GM12878 (cell line): ENCODE results near the gene LIMK1. TPM values are rescaled to one million over a fixed set of nuclear protein-coding genes. Genes with fewer than 3 reads are reported as not detected.

Experiments
- ATAC-seq: fragments of 200-7000 bp; cut with Tn5 transposase; 3 replicates; pipeline ENCODE4 v1.9.1; 2020; ENCODE audit warnings: mild to moderate bottlenecking, moderate library complexity
- BruUV-seq: library from RNA; stranded (reverse); fragments of 400-500 nt; replicated peaks from 2 replicates; lab custom pipeline; 2021; lab: Mats Ljungman, UMichigan
- CTCF ChIA-PET: fragments of 300-600 bp; sonication (Branson Sonifier 250); formaldehyde crosslinking; extraction: SDS; loops from one replicate; lab custom pipeline; 2021; ENCODE audit warnings: inconsistent platforms; lab: Yijun Ruan, JAX
- POLR2A ChIA-PET: fragments of 350-600 bp; formaldehyde crosslinking; extraction: SDS; loops from one replicate; lab custom pipeline; 2021; ENCODE audit warnings: inconsistent platforms; lab: Charles Lee
- RAD21 ChIA-PET: fragments of 300-600 bp; sonication (Branson Sonifier 250); formaldehyde crosslinking; loops from one replicate; lab custom pipeline; 2023; ENCODE audit warnings: antibody characterized with exemption; ENCODE audit not compliant: unreplicated experiment; lab: Charles Lee
- SMC1A ChIA-PET: fragments of 300-600 bp; sonication (Branson Sonifier 250); formaldehyde crosslinking; loops from one replicate; lab custom pipeline; 2023; ENCODE audit not compliant: unreplicated experiment, uncharacterized antibody; lab: Charles Lee
- DNase-seq: peaks from one replicate; pipeline ENCODE4 v3.0.0-alpha.2; 2011; ENCODE audit warnings: low read depth, low spot score
- FAIRE-seq: peaks from 3 replicates; lab custom pipeline; 2011; peaks lifted over from hg19 to GRCh38; lab: Jason Lieb, UNC
- H2AFZ ChIP-seq: 2 replicates; pipeline ENCODE4 v1.6.0; 2011; ENCODE audit warnings: low read depth, low read length, control low read depth; ENCODE audit not compliant: control insufficient read depth
- H3K27ac ChIP-seq: 2 replicates; pipeline ENCODE4 v1.5.1; 2011; ENCODE audit warnings: control low read depth; ENCODE audit not compliant: control insufficient read depth, insufficient read depth
- H3K27me3 ChIP-seq, 2 experiments: replicated peaks in 1 of 2; 2 replicates each; pipeline versions ENCODE4 v1.6.0 to v1.6.1; 2011; ENCODE audit warnings: low read length in 1 of 2; ENCODE audit not compliant: control insufficient read depth in 2 of 2, insufficient read depth in 2 of 2
- H3K36me3 ChIP-seq, 2 experiments: 2 replicates each; pipeline ENCODE4 v1.5.1; 2011; ENCODE audit warnings: low read length in 1 of 2; ENCODE audit not compliant: control insufficient read depth in 2 of 2, insufficient read depth in 2 of 2
- H3K4me1 ChIP-seq: 2 replicates; pipeline ENCODE4 v1.6.1; 2011; ENCODE audit warnings: mild to moderate bottlenecking, low read length, moderate library complexity, mixed read lengths; ENCODE audit not compliant: control insufficient read depth, insufficient read depth
- H3K4me2 ChIP-seq: 2 replicates; pipeline ENCODE4 v1.6.0; 2011; ENCODE audit warnings: control low read depth; ENCODE audit not compliant: control insufficient read depth, insufficient read depth
- H3K4me3 ChIP-seq: fragments of 200-600 bp; sonication (generic); 2 replicates; pipeline ENCODE4 v1.5.1; 2016
- H3K79me2 ChIP-seq: 2 replicates; pipeline ENCODE4 v1.6.0; 2011; ENCODE audit warnings: low read length; ENCODE audit not compliant: control insufficient read depth, insufficient read depth
- H3K9ac ChIP-seq: 2 replicates; pipeline ENCODE4 v1.8.0; 2011; ENCODE audit warnings: low read length, control low read depth, mixed read lengths; ENCODE audit not compliant: control insufficient read depth, insufficient read depth
- H3K9me3 ChIP-seq: replicated peaks from 3 replicates; pipeline ENCODE4 v1.5.1; 2011; ENCODE audit warnings: mild to moderate bottlenecking, low read length; ENCODE audit not compliant: control insufficient read depth, insufficient read depth
- H4K20me1 ChIP-seq: 2 replicates; pipeline ENCODE4 v1.6.0; 2011; ENCODE audit not compliant: control insufficient read depth, insufficient read depth
- FOS ChIP-seq: IDR thresholded peaks from 3 replicates; pipeline ENCODE4 v1.6.1; 2011; ENCODE audit warnings: borderline replicate concordance; ENCODE audit not compliant: insufficient read length; ENCODE audit errors: extremely low read depth
- GABPA ChIP-seq: IDR thresholded peaks from 2 replicates; pipeline ENCODE4 v1.6.1; 2014; ENCODE audit warnings: antibody characterized with exemption, low read depth, mild to moderate bottlenecking, inconsistent platforms
- GATAD2B ChIP-seq: fragments of 450-650 bp; conservative IDR thresholded peaks from 2 replicates; pipeline ENCODE4 v1.6.1; 2017; ENCODE audit warnings: low read depth, mild to moderate bottlenecking, moderate library complexity
- NKRF ChIP-seq: fragments of 450-650 bp; conservative IDR thresholded peaks from 2 replicates; pipeline ENCODE4 v1.6.1; 2017; ENCODE audit warnings: mild to moderate bottlenecking, moderate library complexity
- RELA ChIP-seq: fragments of 450-650 bp; IDR thresholded peaks from 2 replicates; pipeline ENCODE4 v1.8.0; 2014; ENCODE audit warnings: borderline replicate concordance; ENCODE audit not compliant: partially characterized antibody
- ZBED1 ChIP-seq: IDR thresholded peaks from 2 replicates; pipeline ENCODE4 v1.6.1; 2016; ENCODE audit warnings: borderline replicate concordance
- WGBS: methylation state at CpG from one replicate; pipeline ENCODE4 v1.1.6; 2016; ENCODE audit warnings: low lambda C conversion rate; ENCODE audit not compliant: insufficient replicate concordance, insufficient coverage; ENCODE audit errors: missing lambda C conversion rate; 5-methylcytosine and 5-hydroxymethylcytosine counted together
- in situ Hi-C: fragments of 300-500 bp; cut with MboI; formaldehyde crosslinking; loops from 9 replicates; pipeline ENCODE4 v1.14.3; 2018; ENCODE audit warnings: mixed read lengths
- intact Hi-C: fragments of 100-400 bp; cut with micrococcal nuclease; formaldehyde crosslinking; loops from one replicate; pipeline ENCODE4 v1.14.2; 2022; ENCODE audit not compliant: unreplicated experiment
- polyA plus RNA-seq, 11 experiments: library from polyadenylated mRNA; depleted of rRNA in 4 of 11; unstranded in 6 of 11; stranded (reverse) in 5 of 11; fragments of >200 nt; fragmentation: Nextera tagmentation in 4 of 11; fragmentation: Illumina TruSeq in 1 of 11; extraction: Ambion mirVana in 4 of 11; extraction: Trizol in 1 of 11; gene quantifications; 1 replicate in 1 of 11; 2 replicates in 10 of 11; pipeline versions ENCODE4 v1.2.1 to v1.2.3, GENCODE V29; 2011 to 2016; ENCODE audit warnings: inconsistent platforms in 2 of 11, missing spikeins in 2 of 11, low read depth in 1 of 11
- total RNA-seq, 4 experiments: library from RNA; depleted of rRNA in 3 of 4; stranded (reverse); fragments of >200 nt in 3 of 4; fragmentation: Illumina TruSeq in 1 of 4; extraction: Trizol in 1 of 4; gene quantifications; 2 replicates each; pipeline versions ENCODE4 v1.2.1 to v1.2.3, GENCODE V29; 2013 to 2021
- TF ChIP-seq, protein P1 (sequence below): fragments of 450-650 bp; IDR thresholded peaks from 2 replicates; pipeline ENCODE4 v1.6.1; 2014; ENCODE audit warnings: mild to moderate bottlenecking
- TF ChIP-seq, protein P2 (sequence below): fragments of 450-650 bp; IDR thresholded peaks from 2 replicates; pipeline ENCODE4 v1.6.1; 2017; ENCODE audit warnings: low read depth, mild to moderate bottlenecking, moderate library complexity

The LIMK1 gene
- total and polyA plus RNA-seq, 10 of the 15 experiments (the other 5 are each of a cell fraction or from before 2014, with no cell fraction given), result 0.71 to 59.4 (median 28.8) TPM

- ChIA-PET SMC1A (no interaction called here), RAD21 (no interaction called here)
- no peak overlapping the region for H3K9ac ChIP-seq
- no peaks in the 10 kb centered on the region for H3K27me3 ChIP-seq
- no peak overlapping the region for H2AFZ ChIP-seq
- H3K36me3 ChIP-seq, result no peaks in the 10 kb centered on the region
- no peak for DNase-seq
- TF ChIP-seq RELA, result no peak
- TF ChIP-seq, protein P1, sequence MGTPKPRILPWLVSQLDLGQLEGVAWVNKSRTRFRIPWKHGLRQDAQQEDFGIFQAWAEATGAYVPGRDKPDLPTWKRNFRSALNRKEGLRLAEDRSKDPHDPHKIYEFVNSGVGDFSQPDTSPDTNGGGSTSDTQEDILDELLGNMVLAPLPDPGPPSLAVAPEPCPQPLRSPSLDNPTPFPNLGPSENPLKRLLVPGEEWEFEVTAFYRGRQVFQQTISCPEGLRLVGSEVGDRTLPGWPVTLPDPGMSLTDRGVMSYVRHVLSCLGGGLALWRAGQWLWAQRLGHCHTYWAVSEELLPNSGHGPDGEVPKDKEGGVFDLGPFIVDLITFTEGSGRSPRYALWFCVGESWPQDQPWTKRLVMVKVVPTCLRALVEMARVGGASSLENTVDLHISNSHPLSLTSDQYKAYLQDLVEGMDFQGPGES, result no peak
- TF ChIP-seq, protein P2, sequence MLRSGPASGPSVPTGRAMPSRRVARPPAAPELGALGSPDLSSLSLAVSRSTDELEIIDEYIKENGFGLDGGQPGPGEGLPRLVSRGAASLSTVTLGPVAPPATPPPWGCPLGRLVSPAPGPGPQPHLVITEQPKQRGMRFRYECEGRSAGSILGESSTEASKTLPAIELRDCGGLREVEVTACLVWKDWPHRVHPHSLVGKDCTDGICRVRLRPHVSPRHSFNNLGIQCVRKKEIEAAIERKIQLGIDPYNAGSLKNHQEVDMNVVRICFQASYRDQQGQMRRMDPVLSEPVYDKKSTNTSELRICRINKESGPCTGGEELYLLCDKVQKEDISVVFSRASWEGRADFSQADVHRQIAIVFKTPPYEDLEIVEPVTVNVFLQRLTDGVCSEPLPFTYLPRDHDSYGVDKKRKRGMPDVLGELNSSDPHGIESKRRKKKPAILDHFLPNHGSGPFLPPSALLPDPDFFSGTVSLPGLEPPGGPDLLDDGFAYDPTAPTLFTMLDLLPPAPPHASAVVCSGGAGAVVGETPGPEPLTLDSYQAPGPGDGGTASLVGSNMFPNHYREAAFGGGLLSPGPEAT, result no peak
- TF ChIP-seq ZBED1, result no peak
- TF ChIP-seq GATAD2B, result no peak
- TF ChIP-seq NKRF, result no peak
- no peak for TF ChIP-seq FOS
- TF ChIP-seq GABPA, result no peak
- TF ChIP-seq, all 136 proteins: peak for 0
- BruUV-seq, result no TSS peak
- H3K79me2 ChIP-seq, result no peaks in the 10 kb centered on the region
- H4K20me1 ChIP-seq, result no peaks in the 10 kb centered on the region
- ChIA-PET CTCF (no interaction called here), POLR2A (no interaction called here)
- ATAC-seq (no peak), FAIRE-seq (no peak)
- intact Hi-C loops, result no loop called here
- no peak overlapping the region for H3K27ac ChIP-seq
- in situ Hi-C loops, result no loop called here
- no peaks in the 10 kb centered on the region for H3K4me1 ChIP-seq
- 58% methylated on average over 9 of the region's 9 CpGs for WGBS
- no peak overlapping the region for H3K4me3 ChIP-seq
- no peaks in the 10 kb centered on the region for H3K9me3 ChIP-seq
- no peak overlapping the region for H3K4me2 ChIP-seq
These were observed 70.1 kb downstream of the LIMK1 start for GRCh38 chr7:74153736-74154135.
